Chondrocyte (in vitro differentiated cells): Measurements from ENCODE around the gene GRM1. TPM values are rescaled to one million over a fixed set of nuclear protein-coding genes. Genes with fewer than 3 reads are reported as not detected.

Experiments used
- DNase-seq: peaks from one replicate; pipeline ENCODE4 v3.0.0; 2021; ENCODE audit warnings: mixed read lengths, low spot score
- H3K27ac Mint-ChIP-seq: one replicate; pipeline ENCODE4 v1.8.0; 2021; ENCODE audit warnings: mild to moderate bottlenecking, moderate library complexity, mixed read lengths; ENCODE audit not compliant: unreplicated experiment
- H3K27me3 Mint-ChIP-seq: 2 replicates; pipeline ENCODE4 v1.8.0; 2021; ENCODE audit warnings: low read depth, mixed read lengths
- H3K36me3 Mint-ChIP-seq: 2 replicates; pipeline ENCODE4 v1.8.0; 2021; ENCODE audit warnings: low read depth, mixed read lengths
- H3K4me1 Mint-ChIP-seq: 2 replicates; pipeline ENCODE4 v1.8.0; 2021; ENCODE audit warnings: low read depth, mild to moderate bottlenecking, mixed read lengths
- H3K4me3 Mint-ChIP-seq: one replicate; pipeline ENCODE4 v1.8.0; 2021; ENCODE audit warnings: mild to moderate bottlenecking, moderate library complexity, mixed read lengths; ENCODE audit not compliant: unreplicated experiment
- H3K9me3 Mint-ChIP-seq: 2 replicates; pipeline ENCODE4 v1.8.0; 2021; ENCODE audit warnings: low read depth, mixed read lengths
- total RNA-seq: library from RNA; stranded (reverse); gene quantifications from 3 replicates; pipeline ENCODE4 v1.2.1, GENCODE V29; 2021
- TF ChIP-seq, protein P1 (sequence below): fragments of 200-600 bp; sonication (generic); IDR thresholded peaks from 2 replicates; pipeline ENCODE4 v1.5.0; 2021; ENCODE audit warnings: antibody characterized with exemption, mild to moderate bottlenecking, moderate library complexity

The GRM1 gene
- total RNA-seq, 1 donor from 2014 or later, result not detected

DNA sequence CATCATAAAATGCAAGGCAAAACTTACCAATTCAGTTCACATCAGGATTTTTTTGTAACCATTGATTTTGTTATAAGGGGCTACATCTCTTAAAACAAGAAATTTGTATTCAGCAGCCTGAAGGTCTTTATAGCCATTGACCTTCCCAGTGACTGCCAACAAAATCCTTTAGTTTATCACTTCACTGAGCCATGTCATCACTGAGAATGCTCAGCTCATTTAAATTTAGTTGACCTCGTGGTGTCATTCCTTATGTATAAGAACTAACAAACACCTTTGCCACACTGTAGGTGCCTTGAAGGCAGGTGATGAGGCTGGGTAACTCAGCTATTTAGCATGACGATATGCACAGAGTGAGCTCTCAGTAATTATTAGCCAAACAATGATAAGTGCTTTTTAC lies 77.7 kb downstream of the GRM1 start:
- TF ChIP-seq, protein P1, sequence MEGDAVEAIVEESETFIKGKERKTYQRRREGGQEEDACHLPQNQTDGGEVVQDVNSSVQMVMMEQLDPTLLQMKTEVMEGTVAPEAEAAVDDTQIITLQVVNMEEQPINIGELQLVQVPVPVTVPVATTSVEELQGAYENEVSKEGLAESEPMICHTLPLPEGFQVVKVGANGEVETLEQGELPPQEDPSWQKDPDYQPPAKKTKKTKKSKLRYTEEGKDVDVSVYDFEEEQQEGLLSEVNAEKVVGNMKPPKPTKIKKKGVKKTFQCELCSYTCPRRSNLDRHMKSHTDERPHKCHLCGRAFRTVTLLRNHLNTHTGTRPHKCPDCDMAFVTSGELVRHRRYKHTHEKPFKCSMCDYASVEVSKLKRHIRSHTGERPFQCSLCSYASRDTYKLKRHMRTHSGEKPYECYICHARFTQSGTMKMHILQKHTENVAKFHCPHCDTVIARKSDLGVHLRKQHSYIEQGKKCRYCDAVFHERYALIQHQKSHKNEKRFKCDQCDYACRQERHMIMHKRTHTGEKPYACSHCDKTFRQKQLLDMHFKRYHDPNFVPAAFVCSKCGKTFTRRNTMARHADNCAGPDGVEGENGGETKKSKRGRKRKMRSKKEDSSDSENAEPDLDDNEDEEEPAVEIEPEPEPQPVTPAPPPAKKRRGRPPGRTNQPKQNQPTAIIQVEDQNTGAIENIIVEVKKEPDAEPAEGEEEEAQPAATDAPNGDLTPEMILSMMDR, result no peak
- peaks cover 6% of the 10 kb centered on the region for H3K27me3 Mint-ChIP-seq
- no peaks in the 10 kb centered on the region for H3K36me3 Mint-ChIP-seq
- no peaks in the 10 kb centered on the region for H3K4me1 Mint-ChIP-seq
- H3K4me3 Mint-ChIP-seq, result no peak overlapping the region
- peaks cover 7% of the 10 kb centered on the region for H3K9me3 Mint-ChIP-seq
- no peak for DNase-seq
- no peak overlapping the region for H3K27ac Mint-ChIP-seq

DNA sequence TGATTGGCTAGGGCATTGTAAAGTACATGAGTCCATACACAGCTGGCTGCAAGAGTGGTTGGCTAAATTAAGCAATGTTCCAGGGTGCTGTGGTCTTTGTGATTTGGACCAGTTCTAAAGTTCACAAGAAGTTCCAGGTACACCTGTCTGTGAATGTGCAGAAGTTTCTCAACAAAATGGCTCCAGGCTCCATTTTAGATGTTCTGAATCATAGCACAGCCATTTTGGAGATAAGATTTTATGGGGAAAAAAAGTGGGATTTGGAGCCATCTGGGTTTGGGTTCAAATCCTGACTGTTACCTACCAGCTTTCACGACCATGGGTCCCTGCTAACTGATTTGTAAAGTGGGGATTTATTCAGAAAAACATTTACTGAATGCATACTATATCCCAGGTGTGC lies 82.1 kb downstream of the GRM1 start:
- DNase-seq, result no peak
- no peak overlapping the region for H3K27ac Mint-ChIP-seq
- no peak overlapping the region for H3K4me3 Mint-ChIP-seq
- H3K36me3 Mint-ChIP-seq, result no peaks in the 10 kb centered on the region
- no peaks in the 10 kb centered on the region for H3K4me1 Mint-ChIP-seq
- TF ChIP-seq, protein P1, result no peak
- peaks cover 7% of the 10 kb centered on the region for H3K9me3 Mint-ChIP-seq
- no peaks in the 10 kb centered on the region for H3K27me3 Mint-ChIP-seq

DNA sequence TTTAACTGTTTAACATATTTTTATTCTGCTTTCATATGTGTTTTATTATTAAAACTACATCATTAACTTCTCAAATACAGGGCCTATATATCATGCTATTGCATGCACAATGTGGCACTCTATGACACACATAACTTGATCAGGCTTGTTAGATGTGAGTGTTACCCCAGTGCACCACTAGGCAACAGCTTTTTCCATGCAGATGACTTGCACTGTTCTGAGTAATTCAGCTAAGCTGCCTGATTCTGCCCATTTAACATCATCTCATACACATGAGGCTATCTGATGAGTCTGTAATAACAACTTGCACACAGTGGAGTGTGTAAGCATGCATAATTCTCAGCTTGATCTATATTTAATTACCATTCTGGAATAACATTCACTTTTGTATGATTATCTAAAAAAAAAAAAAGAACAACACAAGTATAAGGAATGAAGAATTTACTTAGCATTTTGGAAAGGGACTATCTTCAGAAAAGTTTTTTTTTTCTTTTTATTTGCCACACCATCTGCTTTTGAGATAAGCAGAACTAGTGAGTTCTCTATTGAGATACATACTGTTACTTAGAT lies 83.1 kb downstream of the GRM1 start:
- TF ChIP-seq, protein P1, result no peak
- H3K4me3 Mint-ChIP-seq, result no peak overlapping the region
- H3K27ac Mint-ChIP-seq, result no peak overlapping the region
- no peaks in the 10 kb centered on the region for H3K4me1 Mint-ChIP-seq
- H3K36me3 Mint-ChIP-seq, result no peaks in the 10 kb centered on the region
- H3K27me3 Mint-ChIP-seq, result no peaks in the 10 kb centered on the region
- no peak for DNase-seq
- H3K9me3 Mint-ChIP-seq, result peaks cover 7% of the 10 kb centered on the region

DNA sequence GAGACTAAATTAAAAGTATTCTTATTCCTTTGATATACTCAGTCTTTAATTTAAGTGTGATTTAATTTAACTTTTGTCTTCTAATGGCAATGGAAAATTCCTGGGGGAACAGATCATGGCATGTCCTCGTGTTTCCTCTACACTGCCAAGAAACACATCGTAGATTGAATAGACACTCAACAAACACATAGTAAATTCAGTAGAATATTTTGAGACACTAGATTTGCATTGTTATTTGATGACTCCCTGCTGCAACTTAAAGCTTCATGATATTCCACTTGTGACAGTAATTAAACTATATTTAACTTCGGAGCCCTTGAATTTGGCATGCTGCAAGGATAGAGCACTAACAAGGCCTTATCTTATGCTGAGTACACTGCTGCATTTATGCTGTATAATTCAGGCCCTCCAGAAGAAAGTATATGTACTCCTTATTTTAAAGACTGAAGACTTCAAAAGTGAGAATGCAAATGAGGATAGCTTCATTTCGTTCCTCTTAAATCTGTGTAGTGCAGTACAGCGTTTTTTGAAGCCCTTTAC lies 84.3 kb downstream of the GRM1 start:
- TF ChIP-seq, protein P1, result no peak
- H3K36me3 Mint-ChIP-seq, result no peaks in the 10 kb centered on the region
- no peaks in the 10 kb centered on the region for H3K27me3 Mint-ChIP-seq
- no peak overlapping the region for H3K27ac Mint-ChIP-seq
- no peaks in the 10 kb centered on the region for H3K4me1 Mint-ChIP-seq
- DNase-seq, result no peak
- H3K9me3 Mint-ChIP-seq, result peaks cover 7% of the 10 kb centered on the region
- H3K4me3 Mint-ChIP-seq, result no peak overlapping the region

DNA sequence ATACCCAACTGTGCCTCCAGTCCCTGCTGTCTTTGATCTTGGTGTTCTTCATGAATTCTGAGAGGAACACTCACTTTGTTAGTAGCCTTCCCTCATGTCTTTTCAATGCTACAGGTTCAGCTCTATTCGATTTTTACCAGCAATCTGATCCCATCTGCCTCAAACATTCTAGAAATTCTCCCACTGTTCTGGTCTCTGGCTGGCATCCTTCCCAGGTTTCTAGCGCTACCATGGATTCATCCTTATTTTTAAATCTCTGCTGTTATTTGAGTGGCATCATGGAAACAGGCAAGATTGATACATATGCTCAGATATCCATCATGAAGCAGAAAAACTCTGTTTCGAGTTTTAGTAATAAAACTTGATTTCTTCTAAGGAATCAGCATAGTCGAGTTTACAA lies 94.8 kb downstream of the GRM1 start:
- H3K27me3 Mint-ChIP-seq, result peaks cover 15% of the 10 kb centered on the region
- no peak for DNase-seq
- H3K9me3 Mint-ChIP-seq, result peaks cover 5% of the 10 kb centered on the region
- no peak overlapping the region for H3K4me3 Mint-ChIP-seq
- H3K27ac Mint-ChIP-seq, result no peak overlapping the region
- no peaks in the 10 kb centered on the region for H3K36me3 Mint-ChIP-seq
- no peaks in the 10 kb centered on the region for H3K4me1 Mint-ChIP-seq
- TF ChIP-seq, protein P1, result no peak
